IMR-90 (cell line): Measurements from ENCODE around the gene NMT1. TPM values are rescaled to one million over a fixed set of nuclear protein-coding genes. Genes with fewer than 3 reads are reported as not detected.

Source experiments
- ATAC-seq: fragments of 200-7000 bp; cut with Tn5 transposase; 2 replicates; pipeline ENCODE4 v1.9.1; 2020; ENCODE audit warnings: low read depth, mild to moderate bottlenecking, moderate library complexity
- BruUV-seq: library from RNA; stranded (reverse); fragments of 400-500 nt; replicated peaks from 2 replicates; lab custom pipeline; 2021; lab: Mats Ljungman, UMichigan
- CTCF ChIA-PET: fragments of 300-600 bp; formaldehyde crosslinking; extraction: SDS; loops from one replicate; lab custom pipeline; 2021; ENCODE audit warnings: antibody characterized with exemption; lab: Yijun Ruan, JAX
- POLR2A ChIA-PET: fragments of 300-600 bp; sonication (Branson Sonifier 250); formaldehyde crosslinking; loops from one replicate; lab custom pipeline; 2022; ENCODE audit warnings: antibody characterized with exemption; ENCODE audit not compliant: unreplicated experiment; lab: Charles Lee
- DNase-seq: peaks from one replicate; pipeline ENCODE4 v3.0.0; 2013
- H2AFZ ChIP-seq: replicated peaks from 2 replicates; pipeline ENCODE3; 2013; ENCODE audit warnings: low read length, mild to moderate bottlenecking; ENCODE audit not compliant: poor library complexity
- H2AK5ac ChIP-seq: 2 replicates; pipeline ENCODE4 v1.6.1; 2013; ENCODE audit warnings: low read depth, low read length, inconsistent platforms
- H2AK9ac ChIP-seq: replicated peaks from 2 replicates; pipeline ENCODE3; 2013; ENCODE audit warnings: mild to moderate bottlenecking, low read depth, low read length, moderate library complexity; ENCODE audit not compliant: poor library complexity
- H2BK120ac ChIP-seq: 2 replicates; pipeline ENCODE4 v1.6.1; 2013; ENCODE audit warnings: low read depth, low read length, inconsistent platforms
- H2BK15ac ChIP-seq: 3 replicates; pipeline ENCODE4 v1.6.1; 2013; ENCODE audit warnings: low read depth, low read length, inconsistent platforms
- H2BK20ac ChIP-seq: 2 replicates; pipeline ENCODE4 v1.6.1; 2013; ENCODE audit warnings: low read depth, mild to moderate bottlenecking, inconsistent platforms, low read length, moderate library complexity
- H2BK5ac ChIP-seq: 2 replicates; pipeline ENCODE4 v1.6.1; 2013; ENCODE audit warnings: mild to moderate bottlenecking, low read depth, low read length, inconsistent platforms; ENCODE audit not compliant: poor library complexity, severe bottlenecking
- H3K14ac ChIP-seq: replicated peaks from 2 replicates; pipeline ENCODE4 v1.6.1; 2013; ENCODE audit warnings: low read depth, low read length, inconsistent platforms
- H3K18ac ChIP-seq: 2 replicates; pipeline ENCODE4 v1.6.1; 2013; ENCODE audit warnings: low read depth, low read length, control low read depth
- H3K23ac ChIP-seq: 2 replicates; pipeline ENCODE4 v1.6.1; 2013; ENCODE audit warnings: low read depth, low read length, inconsistent platforms
- H3K27ac ChIP-seq: 2 replicates; pipeline ENCODE4 v1.5.1; 2013; ENCODE audit warnings: mild to moderate bottlenecking, control low read depth, low read length; ENCODE audit not compliant: insufficient read depth
- H3K27me3 ChIP-seq: 2 replicates; pipeline ENCODE4 v1.6.1; 2013; ENCODE audit warnings: low read length; ENCODE audit not compliant: control insufficient read depth, insufficient read depth
- H3K36me3 ChIP-seq: 2 replicates; pipeline ENCODE4 v1.6.1; 2013; ENCODE audit warnings: low read length, mixed read lengths; ENCODE audit not compliant: control insufficient read depth, insufficient read depth
- H3K4ac ChIP-seq: 2 replicates; pipeline ENCODE4 v1.6.1; 2013; ENCODE audit warnings: low read depth, low read length, inconsistent platforms
- H3K4me1 ChIP-seq: 2 replicates; pipeline ENCODE4 v1.6.1; 2013; ENCODE audit warnings: low read length, mixed read lengths; ENCODE audit not compliant: control insufficient read depth, insufficient read depth
- H3K4me2 ChIP-seq: 2 replicates; pipeline ENCODE4 v1.6.1; 2013; ENCODE audit warnings: low read depth, mild to moderate bottlenecking, control low read depth, low read length, moderate library complexity
- H3K4me3 ChIP-seq: 2 replicates; pipeline ENCODE4 v1.5.1; 2013; ENCODE audit warnings: low read depth, mild to moderate bottlenecking, control low read depth, low read length, moderate library complexity; ENCODE audit not compliant: insufficient read depth
- H3K56ac ChIP-seq: 2 replicates; pipeline ENCODE4 v1.6.1; 2013; ENCODE audit warnings: low read length, inconsistent platforms; ENCODE audit not compliant: insufficient read depth; ENCODE audit errors: extremely low read depth
- H3K79me1 ChIP-seq, 2 experiments: 2 replicates each; pipeline ENCODE4 v1.6.1; 2013; ENCODE audit warnings: low read length in 2 of 2, inconsistent platforms in 1 of 2, low read depth in 1 of 2
- H3K9ac ChIP-seq: 2 replicates; pipeline ENCODE4 v1.6.1; 2013; ENCODE audit warnings: low read depth, low read length, control low read depth
- H3K9me1 ChIP-seq: 2 replicates; pipeline ENCODE4 v1.6.1; 2013; ENCODE audit warnings: low read length, inconsistent platforms; ENCODE audit not compliant: insufficient read depth
- H3K9me3 ChIP-seq: 2 replicates; pipeline ENCODE4 v1.6.1; 2013; ENCODE audit warnings: low read length; ENCODE audit not compliant: control insufficient read depth, insufficient read depth
- H4K20me1 ChIP-seq: 2 replicates; pipeline ENCODE4 v1.6.1; 2013; ENCODE audit warnings: low read length, inconsistent platforms; ENCODE audit not compliant: insufficient read depth
- H4K5ac ChIP-seq: 2 replicates; pipeline ENCODE4 v1.6.1; 2013; ENCODE audit warnings: mild to moderate bottlenecking, low read depth, low read length, control low read depth
- H4K8ac ChIP-seq, 2 experiments: 2 replicates each; pipeline ENCODE4 v1.6.1; 2013; ENCODE audit warnings: low read depth in 2 of 2, low read length in 2 of 2, control low read depth in 1 of 2, inconsistent platforms in 1 of 2
- H4K91ac ChIP-seq: 2 replicates; pipeline ENCODE4 v1.6.1; 2013; ENCODE audit warnings: low read depth, low read length, inconsistent platforms; ENCODE audit not compliant: insufficient read depth
- BHLHE40 ChIP-seq: fragments of 150-350 bp; IDR thresholded peaks from 2 replicates; pipeline ENCODE4 v1.6.1; 2016; ENCODE audit warnings: mild to moderate bottlenecking, low read depth, low read length
- CHD1 ChIP-seq: IDR thresholded peaks from 2 replicates; pipeline ENCODE4 v1.6.1; 2012; ENCODE audit warnings: low read depth, low read length, improper control_type of control experiment
- FOS ChIP-seq: fragments of 150-350 bp; IDR thresholded peaks from 2 replicates; pipeline ENCODE4 v1.6.1; 2016; ENCODE audit warnings: low read depth, low read length
- MAFK ChIP-seq: IDR thresholded peaks from 2 replicates; pipeline ENCODE4 v1.6.1; 2012; ENCODE audit warnings: low read depth, low read length, improper control_type of control experiment
- MXI1 ChIP-seq: IDR thresholded peaks from 2 replicates; pipeline ENCODE4 v1.6.1; 2012; ENCODE audit warnings: low read depth, mild to moderate bottlenecking, low read length, moderate library complexity, borderline replicate concordance
- NFE2L2 ChIP-seq: fragments of 150-350 bp; IDR thresholded peaks from 2 replicates; pipeline ENCODE4 v1.6.1; 2016; ENCODE audit warnings: low read depth, mild to moderate bottlenecking, low read length
- POLR2A ChIP-seq: IDR thresholded peaks from 2 replicates; pipeline ENCODE4 v1.6.1; 2012; ENCODE audit warnings: mild to moderate bottlenecking, low read depth, low read length
- RAD21 ChIP-seq: IDR thresholded peaks from 2 replicates; pipeline ENCODE4 v1.6.1; 2012; ENCODE audit warnings: low read length, improper control_type of control experiment
- RCOR1 ChIP-seq: IDR thresholded peaks from 2 replicates; pipeline ENCODE4 v1.6.1; 2012; ENCODE audit warnings: mild to moderate bottlenecking, low read length, improper control_type of control experiment; ENCODE audit not compliant: insufficient replicate concordance
- RFX5 ChIP-seq: IDR thresholded peaks from 2 replicates; pipeline ENCODE4 v1.8.0; 2012; ENCODE audit warnings: low read depth, mild to moderate bottlenecking, low read length, moderate library complexity
- SMC3 ChIP-seq: fragments of 150-350 bp; IDR thresholded peaks from 2 replicates; pipeline ENCODE4 v1.6.1; 2016; ENCODE audit warnings: low read depth, mild to moderate bottlenecking, antibody characterized with exemption, low read length, moderate library complexity
- WGBS, 2 experiments: methylation state at CpG; one replicate each; pipeline versions ENCODE4 v1.1.5 to v1.1.7; 2013; ENCODE audit warnings: missing lambda C conversion rate in 2 of 2; ENCODE audit not compliant: insufficient read length in 1 of 2; ENCODE audit errors: extremely low coverage in 2 of 2; 5-methylcytosine and 5-hydroxymethylcytosine counted together
- dilution Hi-C: fragments of 300-500 bp; cut with HindIII; formaldehyde crosslinking; loops from one replicate; pipeline ENCODE4 v1.14.3; 2018; ENCODE audit warnings: low sequenced_read_pairs; ENCODE audit not compliant: unreplicated experiment
- in situ Hi-C: fragments of 300-500 bp; cut with MboI; formaldehyde crosslinking; loops from 3 replicates; pipeline ENCODE4 v1.14.3; 2019; ENCODE audit warnings: low sequenced_read_pairs, inconsistent platforms, mixed read lengths
- intact Hi-C: fragments of 100-400 bp; cut with micrococcal nuclease; formaldehyde crosslinking; loops from 2 replicates; pipeline ENCODE4 v1.10.0; 2022
- polyA plus RNA-seq, 3 experiments: library from polyadenylated mRNA; depleted of rRNA; stranded (reverse); fragments of >200 nt; gene quantifications; 2 replicates each; pipeline ENCODE4 v1.2.3, GENCODE V29; 2012; ENCODE audit warnings: low replicate concordance in 1 of 3
- total RNA-seq: library from RNA; depleted of rRNA; stranded (reverse); fragments of >200 nt; gene quantifications from 2 replicates; pipeline ENCODE4 v1.2.3, GENCODE V29; 2012
- TF ChIP-seq, protein P1 (sequence below): fragments of 150-350 bp; IDR thresholded peaks from 2 replicates; pipeline ENCODE4 v1.6.1; 2016; ENCODE audit warnings: low read depth, mild to moderate bottlenecking, low read length, moderate library complexity, borderline replicate concordance

The NMT1 gene
- total and polyA plus RNA-seq, 2 of the 4 experiments (the other 2 are of a cell fraction): 38.0 to 60.6 TPM

DNA sequence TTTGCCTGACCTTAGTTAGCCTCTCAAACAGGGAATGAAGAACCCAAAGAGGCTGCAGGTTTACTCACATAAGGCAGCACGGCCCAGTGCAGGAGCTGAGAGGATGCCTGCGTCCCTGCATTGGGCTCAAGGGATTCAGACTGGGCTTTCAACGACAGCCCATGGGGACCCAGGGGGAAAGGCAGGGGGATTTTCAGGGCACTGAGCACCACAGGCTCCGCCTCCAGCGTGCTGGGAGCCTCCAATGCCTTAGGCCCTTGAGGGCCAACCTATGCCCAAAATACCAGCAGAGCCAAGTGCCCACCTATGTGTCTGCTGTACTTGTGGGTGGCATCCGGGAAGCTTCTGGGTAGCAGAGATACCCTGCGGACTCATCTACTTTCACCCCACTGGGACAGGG, 32.0 kb upstream of the NMT1 start:
- H2BK20ac ChIP-seq: no peak overlapping the region
- no peak overlapping the region for H3K9ac ChIP-seq
- no peaks in the 10 kb centered on the region for H3K9me3 ChIP-seq
- no peak overlapping the region for H2AK5ac ChIP-seq
- no peak overlapping the region for H2AK9ac ChIP-seq
- no peak for TF ChIP-seq MXI1
- TF ChIP-seq, protein P1, sequence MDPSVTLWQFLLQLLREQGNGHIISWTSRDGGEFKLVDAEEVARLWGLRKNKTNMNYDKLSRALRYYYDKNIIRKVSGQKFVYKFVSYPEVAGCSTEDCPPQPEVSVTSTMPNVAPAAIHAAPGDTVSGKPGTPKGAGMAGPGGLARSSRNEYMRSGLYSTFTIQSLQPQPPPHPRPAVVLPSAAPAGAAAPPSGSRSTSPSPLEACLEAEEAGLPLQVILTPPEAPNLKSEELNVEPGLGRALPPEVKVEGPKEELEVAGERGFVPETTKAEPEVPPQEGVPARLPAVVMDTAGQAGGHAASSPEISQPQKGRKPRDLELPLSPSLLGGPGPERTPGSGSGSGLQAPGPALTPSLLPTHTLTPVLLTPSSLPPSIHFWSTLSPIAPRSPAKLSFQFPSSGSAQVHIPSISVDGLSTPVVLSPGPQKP: no peak
- no peak for TF ChIP-seq RFX5
- no peak for TF ChIP-seq SMC3
- no peak for TF ChIP-seq BHLHE40
- TF ChIP-seq FOS: no peak
- TF ChIP-seq RCOR1: no peak
- TF ChIP-seq RAD21: no peak
- TF ChIP-seq CHD1: no peak
- TF ChIP-seq NFE2L2: no peak
- TF ChIP-seq MAFK: no peak
- no peak for TF ChIP-seq POLR2A
- no peaks in the 10 kb centered on the region for H3K27me3 ChIP-seq
- no peak overlapping the region for H4K5ac ChIP-seq
- peaks cover 6% of the 10 kb centered on the region; the same call in 1 of the 2 replicates for H3K9me1 ChIP-seq
- no peak overlapping the region for H3K56ac ChIP-seq
- H3K4me3 ChIP-seq: no peak overlapping the region
- CTCF ChIA-PET: no interaction called here
- no peak overlapping the region for H3K23ac ChIP-seq
- dilution Hi-C loops: no loop called here
- DNase-seq: no peak
- H3K4ac ChIP-seq: no peak overlapping the region
- no peak overlapping the region for H3K14ac ChIP-seq
- no TSS peak for BruUV-seq
- in situ Hi-C loops: no loop called here
- H3K79me1 ChIP-seq: peaks cover 2 to 12% of the 10 kb centered on the region in 2 experiments; a peak in 1 of 4 replicates
- no peak overlapping the region for H3K4me2 ChIP-seq
- H3K18ac ChIP-seq: no peak overlapping the region
- WGBS, 2 experiments: 92% methylated on average over 3 of the region's 7 CpGs; no CpG with 5 or more reads in 1 of the 2 experiments
- no peak for ATAC-seq
- H4K20me1 ChIP-seq: peaks cover 8% of the 10 kb centered on the region; the same call in 1 of the 2 replicates
- H3K27ac ChIP-seq: no peak overlapping the region
- H2BK5ac ChIP-seq: no peak overlapping the region
- peaks cover 43% of the 10 kb centered on the region for H3K36me3 ChIP-seq
- no peak overlapping the region for H2BK15ac ChIP-seq
- POLR2A ChIA-PET: no interaction called here
- no peak overlapping the region for H2AFZ ChIP-seq
- H4K8ac ChIP-seq: no peak overlapping the region
- H4K91ac ChIP-seq: no peak overlapping the region
- intact Hi-C loops: no loop called here
- H2BK120ac ChIP-seq: no peak overlapping the region
- peaks cover 17% of the 10 kb centered on the region; the same call in 1 of the 2 replicates for H3K4me1 ChIP-seq
